Heart right ventricle (tissue), 16 donors: ENCODE data around the gene CDK15. TPM values are rescaled to one million over a fixed set of nuclear protein-coding genes. Genes with fewer than 3 reads are reported as not detected.

ENCODE experiments used
- ATAC-seq, 8 donors: fragments of 200-7000 bp; cut with Tn5 transposase; one replicate each; pipeline ENCODE4 v1.9.1; 2020; ENCODE audit warnings: mild to moderate bottlenecking in 8 of 8, moderate library complexity in 8 of 8, moderate number of reproducible peaks in 1 of 8
- DNase-seq, 2 donors: peaks; one replicate each; pipeline ENCODE4 v3.0.0-alpha.2; 2020
- H3K27ac ChIP-seq, 10 donors: fragments of 200-600 bp; sonication (generic) in 2 of 10; one replicate each; pipeline versions ENCODE4 v1.5.0 to v1.8.0; 2020 to 2022; ENCODE audit warnings: mild to moderate bottlenecking in 3 of 10
- H3K27me3 ChIP-seq, 7 donors: fragments of 200-600 bp; one replicate each; pipeline ENCODE4 v1.8.0; 2021 to 2022; ENCODE audit warnings: mild to moderate bottlenecking in 2 of 7
- H3K36me3 ChIP-seq, 9 donors: fragments of 200-600 bp; sonication (generic) in 1 of 9; one replicate each; pipeline versions ENCODE4 v1.5.0 to v1.8.0; 2020 to 2022; ENCODE audit warnings: mild to moderate bottlenecking in 2 of 9
- H3K4me1 ChIP-seq, 9 donors: fragments of 200-600 bp; sonication (generic) in 1 of 9; one replicate each; pipeline versions ENCODE4 v1.5.0 to v1.8.0; 2020 to 2022; ENCODE audit warnings: mild to moderate bottlenecking in 4 of 9
- H3K4me3 ChIP-seq, 10 donors: fragments of 200-600 bp; sonication (generic) in 2 of 10; one replicate each; pipeline versions ENCODE4 v1.5.0 to v1.8.0; 2020 to 2022; ENCODE audit warnings: mild to moderate bottlenecking in 7 of 10, moderate library complexity in 2 of 10
- H3K9me3 ChIP-seq, 11 donors: fragments of 200-600 bp in 10 of 11; sonication (generic) in 2 of 11; one replicate each; pipeline versions ENCODE4 v1.5.0 to v1.8.0; 2013 to 2022; ENCODE audit warnings: mild to moderate bottlenecking in 2 of 11, control low read depth in 1 of 11, moderate library complexity in 1 of 11
- WGBS, 2 donors: extraction: QIAGEN DNeasy Blood & Tissue Kit; methylation state at CpG; one replicate each; pipeline ENCODE4 v1.1.7; 2013; ENCODE audit warnings: inconsistent platforms in 1 of 2; 5-methylcytosine and 5-hydroxymethylcytosine counted together
- intact Hi-C, 10 donors: fragments of 100-400 bp; cut with DNase I; formaldehyde crosslinking; loops; one replicate each; pipeline versions ENCODE4 v1.11.1 to v1.14.2; 2022
- polyA plus RNA-seq, 2 donors: library from polyadenylated mRNA; stranded (reverse); fragments of 200-250 nt; gene quantifications; one replicate each; pipeline ENCODE4 v1.2.3, GENCODE V29; 2013
- total RNA-seq, 10 donors: library from RNA; stranded (reverse); fragmentation: NEBNext Ultra II Directional in 3 of 10; extraction: Animal tissue kit (Norgen Biotek cat#: 25700) in 3 of 10; gene quantifications; one replicate each; pipeline versions ENCODE4 v1.2.1 to v1.2.4, GENCODE V29; 2021 to 2023
- TF ChIP-seq, protein P1 (sequence below), 9 donors: fragments of 200-600 bp; sonication (generic) in 2 of 9; IDR thresholded peaks; one replicate each; pipeline versions ENCODE4 v1.5.0 to v1.8.0; 2021 to 2022; ENCODE audit warnings: antibody characterized with exemption in 9 of 9, mild to moderate bottlenecking in 5 of 9, moderate library complexity in 1 of 9
- donor health status: Arrhythmogenic right ventricular cardiomyopathy.
- donor health status: ischemic (EF 13 %, LVEDD 7.1; RV severe dilation, severe dysfunction).
- donor health status: healthy with polysubstance abuse.
- donor health status: DM: no; HTN: yes; CAD: no.
- donor health status: DM: no; HTN: no; CAD: no.
- donor health status: ischemic (EF 25% LVEDD 6.9; RV normal size, moderate dysfunction).
- donor health status: ischemic (EF 25% LVEDD 5.7; RV mildly dilated, moderate dysfunction).
- donor health status: healthy.
- donor health status: DM: yes; HTN: yes; CAD: no.
- donor health status: Ischemic cardiomyopathy.
- donor health status: ischemic (EF 35%, LVEDD 5.7; RV mildly dilated, moderate dysfunction).
- donor health status: nonischemic (EF 11% LVEDD 7.7; RV severe dilation, severe dysfunction).
- donor health status: DM: yes; HTN: yes; CAD: no.
- donor health status: PGD.
- donor health status: ischemic (EF 29% LVEDD 5.4; RV normal size, mild dysfunction).
- donor health status: nonischemic (EF 23%, LVEDD 6.1; RV moderate dilation, normal function).

The CDK15 gene
- total and polyA plus RNA-seq, 12 donors, result 0.07 to 0.39 (median 0.15) TPM; not detected in 1

DNA sequence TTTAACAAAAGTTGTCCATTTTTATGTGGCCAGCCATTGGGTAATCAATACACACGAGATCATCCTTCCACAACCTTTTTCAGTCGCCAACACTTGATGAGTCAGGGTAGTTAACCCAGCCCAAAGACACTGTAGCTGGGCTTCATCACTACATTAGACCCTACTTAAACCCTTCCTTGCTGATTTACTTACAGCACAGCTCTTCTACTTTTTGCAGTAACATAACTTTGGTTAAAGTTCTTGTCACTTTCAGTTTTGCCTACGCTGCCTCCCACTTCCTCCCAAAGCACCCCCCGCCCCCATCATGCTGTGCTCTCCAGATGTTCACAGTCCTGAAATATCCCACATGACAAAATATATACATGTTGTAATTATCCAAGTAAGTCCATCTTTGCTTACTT, 103.6 kb downstream of the CDK15 start:
- Histone ChIP-seq H3K36me3 (no peaks in the 10 kb centered on the region), H3K27me3 (peaks cover 0 to 25% (median 9%) of the 10 kb centered on the region in 7 donors), H3K4me1 (peaks cover 0 to 9% (median 0%) of the 10 kb centered on the region in 9 donors), H3K27ac (no peak overlapping the region), H3K9me3 (no peaks in the 10 kb centered on the region), H3K4me3 (peak overlapping the region in 2 of 10 donors; percentile 3 to 6)
- TF ChIP-seq, protein P1, sequence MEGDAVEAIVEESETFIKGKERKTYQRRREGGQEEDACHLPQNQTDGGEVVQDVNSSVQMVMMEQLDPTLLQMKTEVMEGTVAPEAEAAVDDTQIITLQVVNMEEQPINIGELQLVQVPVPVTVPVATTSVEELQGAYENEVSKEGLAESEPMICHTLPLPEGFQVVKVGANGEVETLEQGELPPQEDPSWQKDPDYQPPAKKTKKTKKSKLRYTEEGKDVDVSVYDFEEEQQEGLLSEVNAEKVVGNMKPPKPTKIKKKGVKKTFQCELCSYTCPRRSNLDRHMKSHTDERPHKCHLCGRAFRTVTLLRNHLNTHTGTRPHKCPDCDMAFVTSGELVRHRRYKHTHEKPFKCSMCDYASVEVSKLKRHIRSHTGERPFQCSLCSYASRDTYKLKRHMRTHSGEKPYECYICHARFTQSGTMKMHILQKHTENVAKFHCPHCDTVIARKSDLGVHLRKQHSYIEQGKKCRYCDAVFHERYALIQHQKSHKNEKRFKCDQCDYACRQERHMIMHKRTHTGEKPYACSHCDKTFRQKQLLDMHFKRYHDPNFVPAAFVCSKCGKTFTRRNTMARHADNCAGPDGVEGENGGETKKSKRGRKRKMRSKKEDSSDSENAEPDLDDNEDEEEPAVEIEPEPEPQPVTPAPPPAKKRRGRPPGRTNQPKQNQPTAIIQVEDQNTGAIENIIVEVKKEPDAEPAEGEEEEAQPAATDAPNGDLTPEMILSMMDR (IDR thresholded peaks at IDR 0.05), result no peak
- ATAC-seq (no peak), DNase-seq (no peak)
- WGBS, 2 donors, result 38 to 59% methylated on average over 4 of the region's 4 CpGs
- intact Hi-C loops, result no loop called here

DNA sequence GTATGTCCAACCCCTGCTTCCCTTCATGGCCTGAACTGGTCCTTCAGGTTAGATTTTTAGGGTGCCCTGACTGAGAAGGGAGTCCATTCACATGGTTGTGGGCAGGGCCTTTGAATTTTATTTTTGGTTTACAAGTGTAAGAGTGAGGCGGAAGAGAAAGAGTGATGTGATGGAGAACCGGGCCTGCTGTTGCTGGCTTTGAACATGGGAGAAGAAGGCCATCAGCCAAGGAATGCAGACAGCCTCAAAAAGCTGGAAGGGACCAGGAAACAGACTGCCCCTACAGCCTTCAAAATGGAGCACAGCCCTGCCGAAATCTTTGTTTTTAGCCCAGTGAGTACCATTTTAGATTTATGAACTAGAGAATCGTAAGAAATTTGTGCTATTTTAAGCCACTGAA, 105.0 kb downstream of the CDK15 start:
- Histone ChIP-seq H3K27me3 (peaks cover 0 to 11% (median 4%) of the 10 kb centered on the region in 7 donors), H3K9me3 (no peaks in the 10 kb centered on the region), H3K27ac (no peak overlapping the region), H3K36me3 (no peaks in the 10 kb centered on the region), H3K4me1 (peaks cover 0 to 9% (median 0%) of the 10 kb centered on the region in 9 donors), H3K4me3 (no peak overlapping the region)
- intact Hi-C loops, result no loop called here
- ATAC-seq (no peak), DNase-seq (no peak)
- TF ChIP-seq, protein P1 (IDR thresholded peaks at IDR 0.05), result no peak
- 66 to 74% methylated on average over 4 of the region's 4 CpGs for WGBS, 2 donors

DNA sequence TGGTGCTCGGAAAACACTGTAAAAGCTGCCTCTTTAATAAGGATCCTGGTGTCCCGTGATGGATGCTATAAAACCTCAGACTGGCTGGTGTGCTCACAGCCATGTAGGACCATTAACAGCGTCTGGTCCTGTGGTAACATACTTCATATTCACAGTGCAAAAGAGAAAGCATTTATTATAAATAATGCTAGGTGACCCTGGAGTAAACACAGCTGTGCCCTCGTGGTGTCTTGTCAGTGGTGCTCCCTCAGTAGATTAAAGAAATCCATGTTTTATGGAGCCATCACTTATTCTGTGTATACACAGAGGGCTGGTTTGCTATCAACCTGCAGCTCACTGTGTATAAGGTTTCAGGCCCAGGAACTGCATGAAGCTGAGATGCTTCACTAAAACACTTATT, 106.9 kb downstream of the CDK15 start:
- Histone ChIP-seq H3K27ac (no peak overlapping the region), H3K4me1 (peaks cover 0 to 9% (median 0%) of the 10 kb centered on the region in 9 donors), H3K36me3 (no peaks in the 10 kb centered on the region), H3K9me3 (no peaks in the 10 kb centered on the region), H3K27me3 (peaks cover 0 to 12% (median 0%) of the 10 kb centered on the region in 7 donors), H3K4me3 (no peak overlapping the region)
- 73 to 77% methylated on average over 4 of the region's 4 CpGs for WGBS, 2 donors
- TF ChIP-seq, protein P1 (IDR thresholded peaks at IDR 0.05), result no peak
- ATAC-seq (no peak), DNase-seq (no peak)
- intact Hi-C loops, result no loop called here

DNA sequence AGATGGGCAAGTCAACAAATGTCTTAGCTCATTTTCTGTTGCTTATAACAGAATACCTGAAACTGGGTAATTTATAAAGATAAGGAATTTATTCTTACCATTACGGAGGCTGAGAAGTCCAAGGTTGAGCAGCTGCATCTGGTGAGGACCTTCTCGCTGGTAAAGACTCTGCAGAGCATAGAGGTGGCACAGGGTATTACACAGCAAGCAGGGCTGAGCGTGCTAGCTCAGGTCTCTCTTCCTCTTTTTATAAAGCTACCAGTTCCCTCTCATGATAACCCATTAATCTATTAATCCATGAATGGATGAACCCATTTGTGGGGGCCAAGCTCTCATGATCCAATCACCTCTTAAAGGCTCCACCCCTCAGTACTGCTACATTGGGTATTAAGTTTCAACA, 109.1 kb downstream of the CDK15 start:
- Histone ChIP-seq H3K4me1 (no peaks in the 10 kb centered on the region), H3K9me3 (no peaks in the 10 kb centered on the region), H3K27me3 (peaks cover 0 to 23% (median 0%) of the 10 kb centered on the region in 7 donors), H3K27ac (no peak overlapping the region), H3K36me3 (no peaks in the 10 kb centered on the region), H3K4me3 (no peak overlapping the region)
- 92 to 94% methylated on average over 3 of the region's 3 CpGs for WGBS, 2 donors
- DNase-seq, result no peak
- intact Hi-C loops, result no loop called here
- no peak for ATAC-seq
- TF ChIP-seq, protein P1 (IDR thresholded peaks at IDR 0.05), result no peak
